Activated CD4-positive, alpha-beta memory T cell treated with anti-CD3 and anti-CD28 coated beads for 36 hours (primary cell): ENCODE results near the gene METTL9. TPM values are rescaled to one million over a fixed set of nuclear protein-coding genes. Genes with fewer than 3 reads are reported as not detected.

Experiments
- CTCF ChIA-PET: fragments of 350-600 bp; sonication (Branson Sonifier 250); formaldehyde crosslinking; loops from one replicate; lab custom pipeline; 2021; ENCODE audit warnings: antibody characterized with exemption, inconsistent platforms; lab: Charles Lee
- POLR2A ChIA-PET: fragments of 350-600 bp; sonication (Branson Sonifier 250); formaldehyde crosslinking; loops from one replicate; lab custom pipeline; 2021; ENCODE audit warnings: antibody characterized with exemption; lab: Charles Lee
- DNase-seq: peaks from one replicate; pipeline ENCODE4 v3.0.0-alpha.2; 2020
- H3K27ac Mint-ChIP-seq: one replicate; pipeline ENCODE4 v1.8.0; 2021; ENCODE audit warnings: mixed read lengths
- H3K27me3 Mint-ChIP-seq: one replicate; pipeline ENCODE4 v1.8.0; 2021; ENCODE audit warnings: mixed read lengths
- H3K36me3 Mint-ChIP-seq: one replicate; pipeline ENCODE4 v1.8.0; 2021; ENCODE audit warnings: mixed read lengths
- H3K4me1 Mint-ChIP-seq: one replicate; pipeline ENCODE4 v1.8.0; 2021; ENCODE audit warnings: low read depth, mixed read lengths
- H3K4me3 Mint-ChIP-seq: one replicate; pipeline ENCODE4 v1.8.0; 2021; ENCODE audit warnings: mild to moderate bottlenecking, mixed read lengths
- H3K9me3 Mint-ChIP-seq: one replicate; pipeline ENCODE4 v1.8.0; 2021; ENCODE audit warnings: mixed read lengths
- intact Hi-C: fragments of 100-400 bp; cut with micrococcal nuclease; formaldehyde crosslinking; loops from one replicate; pipeline ENCODE4 v1.15.1; 2023
- total RNA-seq, 2 experiments: library from RNA; stranded (reverse); gene quantifications; one replicate each; pipeline ENCODE4 v1.2.3, GENCODE V29; 2021

METTL9 gene
- total RNA-seq, 2 experiments from 2014 or later, result 100 to 104 TPM

GRCh38 chr16:21611556-21612384, 12.4 kb downstream of the METTL9 start:
- ChIA-PET POLR2A (interaction anchor here (1.0 kb wide), 1 partner anchor 11 kb away, joined by 4 read pairs; no protein-coding TSS in a partner anchor), CTCF (interaction anchor here (0.6 to 1.0 kb wide), 2 partner anchors 24 to 45 kb away, joined by 3 read pairs; no protein-coding TSS in a partner anchor)
- Mint-ChIP-seq H3K4me3 (no peak overlapping the region), H3K27me3 (no peaks in the 10 kb centered on the region), H3K9me3 (no peaks in the 10 kb centered on the region), H3K4me1 (peaks cover 70% of the 10 kb centered on the region), H3K27ac (peak overlapping the region; percentile 26), H3K36me3 (peaks cover 10% of the 10 kb centered on the region)
- intact Hi-C loops, result no loop called here
- peak; percentile 32 for DNase-seq

GRCh38 chr16:21613361-21613760, 14.0 kb downstream of the METTL9 start:
- Mint-ChIP-seq H3K4me3 (no peak overlapping the region), H3K36me3 (peaks cover 12% of the 10 kb centered on the region), H3K27me3 (no peaks in the 10 kb centered on the region), H3K4me1 (peaks cover 65% of the 10 kb centered on the region), H3K27ac (no peak overlapping the region), H3K9me3 (no peaks in the 10 kb centered on the region)
- no peak for DNase-seq
- ChIA-PET CTCF (interaction anchor here (0.7 to 1.2 kb wide), 2 partner anchors 9 to 32 kb away, joined by 3 read pairs; no protein-coding TSS in a partner anchor), POLR2A (no interaction called here)
- intact Hi-C loops, result no loop called here

GRCh38 chr16:21613781-21614180, 14.4 kb downstream of the METTL9 start:
- POLR2A ChIA-PET, result no interaction called here
- CTCF ChIA-PET, result no interaction called here
- Mint-ChIP-seq H3K36me3 (peaks cover 13% of the 10 kb centered on the region), H3K4me1 (peaks cover 61% of the 10 kb centered on the region), H3K9me3 (no peaks in the 10 kb centered on the region), H3K27ac (no peak overlapping the region), H3K27me3 (no peaks in the 10 kb centered on the region), H3K4me3 (no peak overlapping the region)
- DNase-seq, result no peak
- intact Hi-C loops, result no loop called here

- no peak for DNase-seq
- intact Hi-C loops, result no loop called here
- ChIA-PET POLR2A (no interaction called here), CTCF (no interaction called here)
- Mint-ChIP-seq H3K9me3 (no peaks in the 10 kb centered on the region), H3K27ac (no peak overlapping the region), H3K36me3 (peaks cover 20% of the 10 kb centered on the region), H3K4me3 (no peak overlapping the region), H3K4me1 (peaks cover 58% of the 10 kb centered on the region), H3K27me3 (no peaks in the 10 kb centered on the region)
These were observed 15.5 kb downstream of the METTL9 start for GRCh38 chr16:21614896-21615295.

- Mint-ChIP-seq H3K4me1 (peaks cover 50% of the 10 kb centered on the region), H3K36me3 (peaks cover 24% of the 10 kb centered on the region), H3K27me3 (no peaks in the 10 kb centered on the region), H3K9me3 (no peaks in the 10 kb centered on the region), H3K4me3 (no peak overlapping the region), H3K27ac (no peak overlapping the region)
- intact Hi-C loops, result no loop called here
- POLR2A ChIA-PET, result no interaction called here
- no peak for DNase-seq
- CTCF ChIA-PET, result no interaction called here
These were observed 18.2 kb downstream of the METTL9 start for GRCh38 chr16:21617607-21618006.

GRCh38 chr16:21618281-21618680, 18.9 kb downstream of the METTL9 start:
- Mint-ChIP-seq H3K36me3 (peaks cover 25% of the 10 kb centered on the region), H3K4me3 (no peak overlapping the region), H3K4me1 (peaks cover 51% of the 10 kb centered on the region), H3K9me3 (no peaks in the 10 kb centered on the region), H3K27me3 (no peaks in the 10 kb centered on the region), H3K27ac (no peak overlapping the region)
- CTCF ChIA-PET, result interaction anchor here (0.6 kb wide), 1 partner anchor 14 kb away, joined by 3 read pairs; no protein-coding TSS in a partner anchor
- intact Hi-C loops, result no loop called here
- POLR2A ChIA-PET, result no interaction called here
- no peak for DNase-seq

GRCh38 chr16:21619765-21620425, 20.5 kb downstream of the METTL9 start:
- Mint-ChIP-seq H3K9me3 (no peaks in the 10 kb centered on the region), H3K27ac (no peak overlapping the region), H3K27me3 (no peaks in the 10 kb centered on the region), H3K36me3 (peaks cover 32% of the 10 kb centered on the region), H3K4me1 (peaks cover 56% of the 10 kb centered on the region), H3K4me3 (no peak overlapping the region)
- intact Hi-C loops, result no loop called here
- ChIA-PET CTCF (interaction anchor here (4.7 kb wide), 1 partner anchor 21 kb away, joined by 15 read pairs; no protein-coding TSS in a partner anchor), POLR2A (interaction anchor here (0.6 kb wide), 1 partner anchor 22 kb away, joined by 3 read pairs; no protein-coding TSS in a partner anchor)
- DNase-seq, result no peak

- Mint-ChIP-seq H3K36me3 (peaks cover 39% of the 10 kb centered on the region), H3K4me3 (no peak overlapping the region), H3K27ac (no peak overlapping the region), H3K4me1 (peaks cover 57% of the 10 kb centered on the region), H3K9me3 (no peaks in the 10 kb centered on the region), H3K27me3 (no peaks in the 10 kb centered on the region)
- intact Hi-C loops, result no loop called here
- ChIA-PET POLR2A (no interaction called here), CTCF (interaction anchor here (1.6 to 4.7 kb wide), 2 partner anchors 21 to 37 kb away, joined by 4 to 15 read pairs; no protein-coding TSS in a partner anchor)
- DNase-seq, result no peak
These were observed 21.2 kb downstream of the METTL9 start for GRCh38 chr16:21620592-21620991.

GRCh38 chr16:21622545-21622944, 23.2 kb downstream of the METTL9 start:
- DNase-seq, result no peak
- intact Hi-C loops, result loop anchor here (1.0 kb wide), 1 partner anchor 25 kb away; no protein-coding TSS in a partner anchor
- POLR2A ChIA-PET, result no interaction called here
- CTCF ChIA-PET, result interaction anchor here (1.3 to 4.7 kb wide), 4 partner anchors 16 to 35 kb away, joined by 4 to 15 read pairs (median 4); no protein-coding TSS in a partner anchor
- H3K27ac Mint-ChIP-seq, result no peak overlapping the region
- H3K4me1 Mint-ChIP-seq, result peaks cover 64% of the 10 kb centered on the region
- H3K4me3 Mint-ChIP-seq, result no peak overlapping the region
- peaks cover 47% of the 10 kb centered on the region for H3K36me3 Mint-ChIP-seq
- H3K9me3 Mint-ChIP-seq, result no peaks in the 10 kb centered on the region
- H3K27me3 Mint-ChIP-seq, result no peaks in the 10 kb centered on the region

- CTCF ChIA-PET, result interaction anchor here (0.6 kb wide), 1 partner anchor 40 kb away, joined by 3 read pairs; no protein-coding TSS in a partner anchor
- H3K4me3 Mint-ChIP-seq, result no peak overlapping the region
- no peak for DNase-seq
- POLR2A ChIA-PET, result interaction anchor here (0.6 kb wide), 1 partner anchor 65 kb away, joined by 3 read pairs; no protein-coding TSS in a partner anchor
- H3K4me1 Mint-ChIP-seq, result peaks cover 55% of the 10 kb centered on the region
- H3K27ac Mint-ChIP-seq, result no peak overlapping the region
- H3K27me3 Mint-ChIP-seq, result no peaks in the 10 kb centered on the region
- peaks cover 52% of the 10 kb centered on the region for H3K36me3 Mint-ChIP-seq
- no peaks in the 10 kb centered on the region for H3K9me3 Mint-ChIP-seq
- intact Hi-C loops, result no loop called here
These were observed 25.6 kb downstream of the METTL9 start for GRCh38 chr16:21625026-21625425.

GRCh38 chr16:21626659-21627277, 27.4 kb downstream of the METTL9 start:
- H3K27ac Mint-ChIP-seq, result peak overlapping the region; percentile 59
- H3K9me3 Mint-ChIP-seq, result no peaks in the 10 kb centered on the region
- ChIA-PET CTCF (interaction anchor here (0.8 to 1.0 kb wide), 2 partner anchors 14 to 842 kb away, joined by 3 read pairs; no protein-coding TSS in a partner anchor), POLR2A (interaction anchor here (1.5 kb wide), 1 partner anchor 11 kb away, joined by 3 read pairs; no protein-coding TSS in a partner anchor)
- peaks cover 47% of the 10 kb centered on the region for H3K4me1 Mint-ChIP-seq
- no peak overlapping the region for H3K4me3 Mint-ChIP-seq
- H3K27me3 Mint-ChIP-seq, result no peaks in the 10 kb centered on the region
- H3K36me3 Mint-ChIP-seq, result peaks cover 50% of the 10 kb centered on the region
- peak; percentile 43 for DNase-seq
- intact Hi-C loops, result loop anchor here (1.0 to 2.0 kb wide), 2 partner anchors 18 to 26 kb away; no protein-coding TSS in a partner anchor
